HG02884 (cell line): ENCODE results near the gene SPAAR.

Experiments used
- ATAC-seq: cut with Tn5 transposase; IDR thresholded peaks from one replicate; pipeline ENCODE4 v1.9.1; 2021; ENCODE audit warnings: mild to moderate bottlenecking, moderate library complexity; ENCODE audit not compliant: unreplicated experiment

Gene SPAAR

GRCh38 chr9:35945341-35946018, 36.2 kb downstream of the SPAAR start:
- ATAC-seq: no peak

- no peak for ATAC-seq
These were observed 39.2 kb downstream of the SPAAR start for GRCh38 chr9:35948451-35948850.

- no peak for ATAC-seq
These were observed 39.6 kb downstream of the SPAAR start for GRCh38 chr9:35948901-35949318.

- ATAC-seq: no peak
These were observed 42.4 kb downstream of the SPAAR start for GRCh38 chr9:35951736-35952135.

- ATAC-seq: no peak
These were observed 43.4 kb downstream of the SPAAR start for GRCh38 chr9:35952526-35953191.

GRCh38 chr9:35954942-35955546, 45.8 kb downstream of the SPAAR start:
- ATAC-seq: no peak

- ATAC-seq: no peak
These were observed 47.4 kb downstream of the SPAAR start for GRCh38 chr9:35956651-35957050.

- no peak for ATAC-seq
These were observed 49.0 kb downstream of the SPAAR start, which contains the start of gene OR2S2 for GRCh38 chr9:35958104-35958837. Gene OR2S2 (minus strand): TSS chr9:35958154. CDS start chr9:35958098, 56 bp downstream.

GRCh38 chr9:35960039-35960655, 50.9 kb downstream of the SPAAR start:
- ATAC-seq: no peak
